Muscle layer of colon (tissue), 2 donors: Measurements from ENCODE around the gene WDFY4.

Source experiments
- H3K27ac ChIP-seq: one replicate; pipeline ENCODE4 v1.7.0; 2013; ENCODE audit warnings: low read depth, mild to moderate bottlenecking, low read length, moderate library complexity
- H3K27me3 ChIP-seq, 2 donors: one replicate each; pipeline ENCODE4 v1.7.0; 2013; ENCODE audit warnings: low read length in 2 of 2, mild to moderate bottlenecking in 2 of 2; ENCODE audit not compliant: insufficient read depth in 2 of 2, control insufficient read depth in 1 of 2
- H3K36me3 ChIP-seq: one replicate; pipeline ENCODE4 v1.7.0; 2013; ENCODE audit warnings: mild to moderate bottlenecking, low read length; ENCODE audit not compliant: insufficient read depth
- H3K4me1 ChIP-seq: one replicate; pipeline ENCODE4 v1.7.0; 2013; ENCODE audit warnings: mild to moderate bottlenecking, low read length; ENCODE audit not compliant: insufficient read depth
- H3K4me3 ChIP-seq, 2 donors: one replicate each; pipeline ENCODE4 v1.7.0; 2013; ENCODE audit warnings: low read length in 2 of 2, low read depth in 1 of 2, mild to moderate bottlenecking in 1 of 2, moderate library complexity in 1 of 2
- H3K9ac ChIP-seq: one replicate; pipeline ENCODE4 v1.7.0; 2013; ENCODE audit warnings: low read length
- H3K9me3 ChIP-seq: one replicate; pipeline ENCODE4 v1.7.0; 2013; ENCODE audit warnings: mild to moderate bottlenecking, low read length
- donor health status: abdominal sarcoma.
- donor health status: Adenocarcinoma of cecum.

WDFY4 gene

GRCh38 chr10:48804740-48805182 lies 120.1 kb downstream of the WDFY4 start:
- no peaks in the 10 kb centered on the region for H3K4me1 ChIP-seq
- no peaks in the 10 kb centered on the region for H3K9me3 ChIP-seq
- no peak overlapping the region for H3K27ac ChIP-seq
- H3K9ac ChIP-seq: no peak overlapping the region
- H3K4me3 ChIP-seq: no peak overlapping the region
- H3K27me3 ChIP-seq: no peaks in the 10 kb centered on the region
- H3K36me3 ChIP-seq: no peaks in the 10 kb centered on the region

- Histone ChIP-seq H3K36me3 (no peaks in the 10 kb centered on the region), H3K4me3 (no peak overlapping the region), H3K4me1 (no peaks in the 10 kb centered on the region), H3K27me3 (no peaks in the 10 kb centered on the region), H3K9me3 (no peaks in the 10 kb centered on the region), H3K9ac (no peak overlapping the region), H3K27ac (no peak overlapping the region)
Measured at GRCh38 chr10:48805411-48805810, 120.7 kb downstream of the WDFY4 start.

- no peak overlapping the region for H3K27ac ChIP-seq
- no peak overlapping the region for H3K4me3 ChIP-seq
- H3K4me1 ChIP-seq: no peaks in the 10 kb centered on the region
- no peaks in the 10 kb centered on the region for H3K36me3 ChIP-seq
- no peaks in the 10 kb centered on the region for H3K9me3 ChIP-seq
- H3K27me3 ChIP-seq: no peaks in the 10 kb centered on the region
- no peak overlapping the region for H3K9ac ChIP-seq
Measured at GRCh38 chr10:48805848-48806247, 121.2 kb downstream of the WDFY4 start.

- H3K4me3 ChIP-seq: no peak overlapping the region
- no peaks in the 10 kb centered on the region for H3K9me3 ChIP-seq
- H3K4me1 ChIP-seq: no peaks in the 10 kb centered on the region
- H3K27ac ChIP-seq: no peak overlapping the region
- H3K36me3 ChIP-seq: no peaks in the 10 kb centered on the region
- no peaks in the 10 kb centered on the region for H3K27me3 ChIP-seq
- no peak overlapping the region for H3K9ac ChIP-seq
Measured at GRCh38 chr10:48806342-48806741, 121.7 kb downstream of the WDFY4 start.

- Histone ChIP-seq H3K36me3 (no peaks in the 10 kb centered on the region), H3K27ac (no peak overlapping the region), H3K4me1 (no peaks in the 10 kb centered on the region), H3K9ac (no peak overlapping the region), H3K9me3 (no peaks in the 10 kb centered on the region), H3K4me3 (no peak overlapping the region), H3K27me3 (no peaks in the 10 kb centered on the region)
Measured at GRCh38 chr10:48807791-48808470, 123.3 kb downstream of the WDFY4 start.

- Histone ChIP-seq H3K27me3 (no peaks in the 10 kb centered on the region), H3K27ac (no peak overlapping the region), H3K9ac (no peak overlapping the region), H3K4me3 (no peak overlapping the region), H3K4me1 (no peaks in the 10 kb centered on the region), H3K9me3 (no peaks in the 10 kb centered on the region), H3K36me3 (no peaks in the 10 kb centered on the region)
Measured at GRCh38 chr10:48809261-48809660, 124.6 kb downstream of the WDFY4 start.

DNA sequence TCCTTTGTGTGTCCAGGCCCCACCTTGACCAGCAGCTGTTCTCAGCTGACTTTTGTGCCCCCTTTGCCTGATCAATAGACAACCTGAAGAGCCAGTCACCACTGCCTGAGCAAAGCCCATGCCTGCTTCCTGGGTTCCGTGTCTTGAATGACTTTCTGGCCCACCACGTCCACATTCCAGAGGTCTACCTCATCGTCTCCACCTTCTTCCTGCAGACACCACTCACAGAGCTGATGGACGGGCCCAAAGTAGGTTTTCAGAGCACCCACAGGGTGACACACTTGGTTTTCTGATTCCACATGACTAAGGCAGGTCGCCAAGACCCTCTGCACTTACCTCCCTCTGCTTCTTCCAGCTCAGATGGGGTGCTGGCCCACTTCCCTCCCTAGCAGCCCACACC lies 126.8 kb downstream of the WDFY4 start:
- H3K4me1 ChIP-seq: no peaks in the 10 kb centered on the region
- no peak overlapping the region for H3K4me3 ChIP-seq
- no peaks in the 10 kb centered on the region for H3K27me3 ChIP-seq
- H3K9me3 ChIP-seq: no peaks in the 10 kb centered on the region
- H3K27ac ChIP-seq: no peak overlapping the region
- no peaks in the 10 kb centered on the region for H3K36me3 ChIP-seq
- no peak overlapping the region for H3K9ac ChIP-seq

DNA sequence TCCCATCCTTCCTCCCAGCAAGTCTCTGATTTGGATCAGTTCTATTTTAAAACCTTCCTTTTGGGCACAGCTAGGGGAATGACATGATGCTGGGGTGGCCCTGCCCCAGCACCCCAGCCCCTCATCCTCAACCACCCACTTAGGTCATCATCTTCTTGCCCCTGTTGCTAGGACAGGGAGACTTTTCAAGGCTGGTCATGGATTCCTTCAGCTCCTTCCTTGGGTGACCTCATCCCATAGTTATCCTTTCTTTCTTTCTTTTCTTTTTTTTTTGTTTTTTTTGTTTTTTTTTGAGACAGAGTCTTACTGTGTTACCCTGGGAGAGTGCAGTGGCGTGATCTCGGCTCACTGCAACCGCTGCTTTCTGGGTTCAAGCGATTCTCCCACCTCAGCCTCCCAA lies 127.2 kb downstream of the WDFY4 start:
- H3K4me3 ChIP-seq: no peak overlapping the region
- H3K27me3 ChIP-seq: no peaks in the 10 kb centered on the region

GRCh38 chr10:48813291-48813690 lies 128.6 kb downstream of the WDFY4 start:
- H3K27ac ChIP-seq: no peak overlapping the region
- H3K27me3 ChIP-seq: no peaks in the 10 kb centered on the region
- no peaks in the 10 kb centered on the region for H3K36me3 ChIP-seq
- H3K9me3 ChIP-seq: no peaks in the 10 kb centered on the region
- no peak overlapping the region for H3K4me3 ChIP-seq
- H3K4me1 ChIP-seq: no peaks in the 10 kb centered on the region
- no peak overlapping the region for H3K9ac ChIP-seq

More for the DNA sequence above, 127.2 kb downstream of the WDFY4 start:
- H3K27ac ChIP-seq: no peak overlapping the region
- no peaks in the 10 kb centered on the region for H3K36me3 ChIP-seq
- H3K9me3 ChIP-seq: no peaks in the 10 kb centered on the region
- H3K9ac ChIP-seq: no peak overlapping the region
- H3K4me1 ChIP-seq: no peaks in the 10 kb centered on the region

GRCh38 chr10:48813825-48814224 lies 129.2 kb downstream of the WDFY4 start:
- no peaks in the 10 kb centered on the region for H3K36me3 ChIP-seq
- no peak overlapping the region for H3K27ac ChIP-seq
- no peak overlapping the region for H3K4me3 ChIP-seq
- H3K9ac ChIP-seq: no peak overlapping the region
- H3K27me3 ChIP-seq: no peaks in the 10 kb centered on the region
- no peaks in the 10 kb centered on the region for H3K9me3 ChIP-seq
- no peaks in the 10 kb centered on the region for H3K4me1 ChIP-seq

GRCh38 chr10:48814933-48815332 lies 130.3 kb downstream of the WDFY4 start:
- Histone ChIP-seq H3K4me3 (no peak overlapping the region), H3K9ac (no peak overlapping the region), H3K36me3 (no peaks in the 10 kb centered on the region), H3K27me3 (no peaks in the 10 kb centered on the region), H3K27ac (no peak overlapping the region), H3K4me1 (no peaks in the 10 kb centered on the region), H3K9me3 (no peaks in the 10 kb centered on the region)

DNA sequence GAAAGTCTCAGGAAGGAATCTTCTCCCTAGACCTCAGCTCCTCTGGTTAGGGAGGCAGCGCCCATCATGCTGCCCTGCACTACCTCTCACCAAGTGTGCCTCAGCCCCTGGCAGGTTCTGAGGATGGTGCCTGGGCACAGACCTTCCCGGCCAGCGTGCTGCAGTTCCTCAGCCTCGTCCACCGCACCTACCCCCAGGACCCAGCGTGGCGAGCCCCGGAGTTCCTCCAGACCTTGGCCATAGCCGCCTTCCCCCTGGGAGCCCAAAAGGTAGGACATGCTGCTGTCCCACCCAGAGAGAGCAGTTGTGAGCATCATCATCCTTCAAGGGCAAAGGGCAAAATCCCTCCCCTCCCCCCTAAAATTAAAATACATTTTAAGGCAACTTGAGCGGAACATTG lies 132.5 kb downstream of the WDFY4 start:
- Histone ChIP-seq H3K9ac (no peak overlapping the region), H3K9me3 (no peaks in the 10 kb centered on the region), H3K27ac (no peak overlapping the region), H3K4me3 (no peak overlapping the region), H3K27me3 (no peaks in the 10 kb centered on the region), H3K4me1 (no peaks in the 10 kb centered on the region), H3K36me3 (no peaks in the 10 kb centered on the region)
